Keratinocyte (primary cell): ENCODE measurements around the gene EIF4G1. TPM values are rescaled to one million over a fixed set of nuclear protein-coding genes. Genes with fewer than 3 reads are reported as not detected.

Experiments
- DNase-seq: peaks from one replicate; pipeline ENCODE4 v3.0.0-alpha.2; 2011; ENCODE audit warnings: low read depth, missing footprints, low spot score
- FAIRE-seq: peaks from 2 replicates; lab custom pipeline; 2011; peaks lifted over from hg19 to GRCh38; lab: Jason Lieb, UNC
- H2AFZ ChIP-seq: 2 replicates; pipeline ENCODE4 v1.6.0; 2012; ENCODE audit warnings: low read length, control low read depth, inconsistent platforms; ENCODE audit not compliant: control insufficient read depth
- H3K27ac ChIP-seq: 2 replicates; pipeline ENCODE4 v1.5.1; 2011; ENCODE audit warnings: low read length; ENCODE audit not compliant: control insufficient read depth, insufficient read depth
- H3K27me3 ChIP-seq: 3 replicates; pipeline ENCODE4 v1.6.0; 2011; ENCODE audit warnings: low read length; ENCODE audit not compliant: control insufficient read depth, insufficient read depth; ENCODE audit errors: extremely low read depth
- H3K36me3 ChIP-seq, 2 experiments: 2 replicates in 1 of 2; 3 replicates in 1 of 2; pipeline ENCODE4 v1.5.1; 2011; ENCODE audit warnings: low read length in 2 of 2, mild to moderate bottlenecking in 1 of 2; ENCODE audit not compliant: control insufficient read depth in 2 of 2, insufficient read depth in 2 of 2; ENCODE audit errors: extremely low read depth in 1 of 2
- H3K4me1 ChIP-seq: 3 replicates; pipeline ENCODE4 v1.5.1; 2011; ENCODE audit warnings: low read length; ENCODE audit not compliant: control insufficient read depth, insufficient read depth; ENCODE audit errors: extremely low read depth
- H3K4me2 ChIP-seq: 3 replicates; pipeline ENCODE4 v1.6.0; 2011; ENCODE audit warnings: low read depth, low read length; ENCODE audit not compliant: control insufficient read depth, insufficient read depth; ENCODE audit errors: extremely low read depth
- H3K4me3 ChIP-seq, 3 experiments: fragments of 200-600 bp in 1 of 3; sonication (generic) in 1 of 3; 2 replicates in 2 of 3; 3 replicates in 1 of 3; pipeline ENCODE4 v1.5.1; 2011 to 2016; ENCODE audit warnings: low read length in 3 of 3, mild to moderate bottlenecking in 3 of 3, control low read depth in 2 of 3, inconsistent platforms in 1 of 3, low read depth in 1 of 3, mixed read lengths in 1 of 3, mixed run types in 1 of 3, moderate library complexity in 1 of 3; ENCODE audit not compliant: control insufficient read depth in 2 of 3, insufficient read depth in 2 of 3; ENCODE audit errors: extremely low read depth in 1 of 3
- H3K79me2 ChIP-seq: 2 replicates; pipeline ENCODE4 v1.6.0; 2012; ENCODE audit warnings: low read length; ENCODE audit not compliant: control insufficient read depth, insufficient read depth
- H3K9ac ChIP-seq: 3 replicates; pipeline ENCODE4 v1.6.0; 2011; ENCODE audit warnings: low read length; ENCODE audit not compliant: control insufficient read depth, insufficient read depth; ENCODE audit errors: extremely low read depth
- H3K9me1 ChIP-seq: 3 replicates; pipeline ENCODE4 v1.6.0; 2011; ENCODE audit warnings: low read length; ENCODE audit not compliant: control insufficient read depth, insufficient read depth; ENCODE audit errors: extremely low read depth
- H3K9me3 ChIP-seq: 2 replicates; pipeline ENCODE4 v1.5.1; 2012; ENCODE audit warnings: low read depth, low read length; ENCODE audit not compliant: control insufficient read depth
- H4K20me1 ChIP-seq: 3 replicates; pipeline ENCODE4 v1.6.0; 2011; ENCODE audit warnings: low read length; ENCODE audit not compliant: control insufficient read depth, insufficient read depth; ENCODE audit errors: extremely low read depth
- EZH2 ChIP-seq: IDR thresholded peaks from one replicate; pipeline ENCODE4 v1.6.1; 2012; ENCODE audit warnings: inconsistent platforms, mild to moderate bottlenecking, low read length, moderate library complexity
- dilution Hi-C: fragments of 300-500 bp; cut with MboI; formaldehyde crosslinking; loops from one replicate; pipeline ENCODE4 v1.7.0; 2020; ENCODE audit warnings: low sequenced_read_pairs; ENCODE audit not compliant: extremely low pct_ligation_motif_present
- polyA plus RNA-seq, 5 experiments: library from polyadenylated mRNA; depleted of rRNA in 3 of 5; stranded (reverse) in 3 of 5; stranded (forward) in 1 of 5; unstranded in 1 of 5; fragments of >200 nt; gene quantifications; 1 replicate in 1 of 5; 2 replicates in 3 of 5; 3 replicates in 1 of 5; pipeline versions ENCODE4 v1.2.1 to v1.2.3, GENCODE V29; 2011 to 2012; ENCODE audit warnings: missing spikeins in 2 of 5, low read depth in 1 of 5, low replicate concordance in 1 of 5
- TF ChIP-seq, protein P1 (sequence below), 3 experiments: IDR thresholded peaks in 1 of 3; conservative IDR thresholded peaks in 1 of 3; optimal IDR thresholded peaks in 1 of 3; 2 replicates in 2 of 3; 3 replicates in 1 of 3; pipeline versions ENCODE3 to v1.5.1; 2011; ENCODE audit warnings: low read length in 3 of 3, mild to moderate bottlenecking in 3 of 3, moderate library complexity in 2 of 3, control low read depth in 1 of 3, inconsistent platforms in 1 of 3; ENCODE audit not compliant: insufficient read depth in 2 of 3; ENCODE audit errors: extremely low read depth in 1 of 3

EIF4G1 gene
- polyA plus RNA-seq, 1 donor (not counting 4 experiments of a cell fraction or from before 2014, with no cell fraction given) = 225 TPM

- peak overlapping the region; percentile 85 for H3K27ac ChIP-seq
- H2AFZ ChIP-seq = no peak overlapping the region
- TF ChIP-seq, protein P1, sequence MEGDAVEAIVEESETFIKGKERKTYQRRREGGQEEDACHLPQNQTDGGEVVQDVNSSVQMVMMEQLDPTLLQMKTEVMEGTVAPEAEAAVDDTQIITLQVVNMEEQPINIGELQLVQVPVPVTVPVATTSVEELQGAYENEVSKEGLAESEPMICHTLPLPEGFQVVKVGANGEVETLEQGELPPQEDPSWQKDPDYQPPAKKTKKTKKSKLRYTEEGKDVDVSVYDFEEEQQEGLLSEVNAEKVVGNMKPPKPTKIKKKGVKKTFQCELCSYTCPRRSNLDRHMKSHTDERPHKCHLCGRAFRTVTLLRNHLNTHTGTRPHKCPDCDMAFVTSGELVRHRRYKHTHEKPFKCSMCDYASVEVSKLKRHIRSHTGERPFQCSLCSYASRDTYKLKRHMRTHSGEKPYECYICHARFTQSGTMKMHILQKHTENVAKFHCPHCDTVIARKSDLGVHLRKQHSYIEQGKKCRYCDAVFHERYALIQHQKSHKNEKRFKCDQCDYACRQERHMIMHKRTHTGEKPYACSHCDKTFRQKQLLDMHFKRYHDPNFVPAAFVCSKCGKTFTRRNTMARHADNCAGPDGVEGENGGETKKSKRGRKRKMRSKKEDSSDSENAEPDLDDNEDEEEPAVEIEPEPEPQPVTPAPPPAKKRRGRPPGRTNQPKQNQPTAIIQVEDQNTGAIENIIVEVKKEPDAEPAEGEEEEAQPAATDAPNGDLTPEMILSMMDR (optimal IDR thresholded peaks at IDR 0.05 in 1 of 3, IDR thresholded peaks at IDR 0.05 in 1 of 3, conservative IDR thresholded peaks at IDR 0.05 in 1 of 3; ENCODE audit: extremely low read depth in 1 of 3, insufficient read depth in 2 of 3, low read length in 3 of 3) = no peak
- TF ChIP-seq EZH2 = no peak
- dilution Hi-C loops = no loop called here
- peak overlapping the region; percentile 88 for H3K9ac ChIP-seq
- H3K36me3 ChIP-seq = peaks cover 23 to 39% of the 10 kb centered on the region in 2 experiments
- peaks cover 6% of the 10 kb centered on the region for H3K9me1 ChIP-seq
- peak overlapping the region; percentile 90 for H3K4me2 ChIP-seq
- peak overlapping the region; percentile 52 to 78 (median 72) for H3K4me3 ChIP-seq
- DNase-seq = no peak
- peaks cover 89% of the 10 kb centered on the region for H3K4me1 ChIP-seq
- FAIRE-seq = peak; percentile 60
- H3K27me3 ChIP-seq = no peaks in the 10 kb centered on the region
- no peaks in the 10 kb centered on the region for H3K9me3 ChIP-seq
- H4K20me1 ChIP-seq = peaks cover 15% of the 10 kb centered on the region
- peaks cover 28% of the 10 kb centered on the region for H3K79me2 ChIP-seq
These were observed 22.4 kb downstream of the EIF4G1 start for GRCh38 chr3:184336547-184337398.

DNA sequence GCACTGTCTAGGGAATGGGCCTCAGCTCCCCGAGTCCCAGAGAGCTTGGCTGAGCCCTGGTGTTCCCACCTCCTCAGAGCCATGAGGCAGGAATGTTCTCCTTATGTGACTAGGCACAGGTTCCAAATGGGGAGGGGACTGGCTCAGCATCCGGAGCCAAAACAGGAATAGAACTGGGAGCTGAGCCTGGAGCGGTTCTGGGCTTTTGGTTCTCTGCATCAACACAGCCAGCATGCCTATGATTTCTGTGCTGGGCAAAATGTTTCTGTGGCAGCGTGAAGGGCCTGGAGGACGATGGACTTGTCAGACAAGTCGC, 23.0 kb downstream of the EIF4G1 start, which contains the start of gene FAM131A:
Gene FAM131A (plus strand): TSS at position 202 of the 316 bp plus-strand sequence. CDS start 31 bp downstream, at position 233.
- peaks cover 4% of the 10 kb centered on the region for H3K9me1 ChIP-seq
- peak within 1 kb of the TSS; percentile 52 to 78 (median 72) for H3K4me3 ChIP-seq
- H3K36me3 ChIP-seq = peaks cover 19 to 35% of the 10 kb centered on the region in 2 experiments
- H3K4me2 ChIP-seq = peak within 1 kb of the TSS; percentile 90
- no peak for TF ChIP-seq EZH2
- TF ChIP-seq, protein P1 (optimal IDR thresholded peaks at IDR 0.05 in 1 of 3, IDR thresholded peaks at IDR 0.05 in 1 of 3, conservative IDR thresholded peaks at IDR 0.05 in 1 of 3; ENCODE audit: extremely low read depth in 1 of 3, insufficient read depth in 2 of 3, low read length in 3 of 3) = no peak
- H3K9ac ChIP-seq = peak within 1 kb of the TSS; percentile 88
- peaks cover 88% of the 10 kb centered on the region for H3K4me1 ChIP-seq
- H3K79me2 ChIP-seq = peaks cover 28% of the 10 kb centered on the region
- DNase-seq (no peak), FAIRE-seq (no peak)
- no peak within 1 kb of the TSS for H2AFZ ChIP-seq
- peak within 1 kb of the TSS; percentile 85 for H3K27ac ChIP-seq
- no peaks in the 10 kb centered on the region for H3K9me3 ChIP-seq
- H4K20me1 ChIP-seq = peaks cover 13% of the 10 kb centered on the region
- dilution Hi-C loops = no loop called here
- no peaks in the 10 kb centered on the region for H3K27me3 ChIP-seq
